ENCODE measurements around the gene CMPK1. TPM values are rescaled to one million over a fixed set of nuclear protein-coding genes. Genes with fewer than 3 reads are reported as not detected.

Gene CMPK1
- total and polyA plus RNA-seq, 2 donors (not counting 1 experiment from before 2014, with no cell fraction given), result 65.1 to 87.4 TPM

- TF ChIP-seq EZH2 (IDR thresholded peaks at IDR 0.05; ENCODE audit: low read length, missing control alignments), result no peak
- no peak for TF ChIP-seq CTCF (conservative IDR thresholded peaks at IDR 0.05 in 1 of 2, IDR thresholded peaks at IDR 0.05 in 1 of 2; ENCODE audit: low read depth in 1 of 2, low read length in 2 of 2)
- Histone ChIP-seq H3K79me2 (ENCODE audit: control insufficient read depth, insufficient read depth, low read length) (no peaks in the 10 kb centered on the region), H3K36me3 (ENCODE audit: control insufficient read depth, insufficient read depth, low read length) (no peaks in the 10 kb centered on the region), H2AFZ (ENCODE audit: low read length) (no peak overlapping the region), H3K27ac (ENCODE audit: insufficient read depth, low read length) (no peak overlapping the region), H4K20me1 (ENCODE audit: control insufficient read depth, extremely low read depth, insufficient read depth, low read length) (no peaks in the 10 kb centered on the region), H3K4me2 (ENCODE audit: extremely low read depth, insufficient read depth, low read length) (no peak overlapping the region), H3K4me1 (ENCODE audit: control insufficient read depth, extremely low read depth, insufficient read depth, low read length) (no peaks in the 10 kb centered on the region), H3K27me3 (ENCODE audit: control insufficient read depth, insufficient read depth, low read length) (peaks cover 4% of the 10 kb centered on the region), H3K4me3 (replicated peaks in 1 of 4; ENCODE audit: control extremely low read depth in 1 of 4, insufficient read depth in 1 of 4, low read depth in 3 of 4, low read length in 4 of 4) (no peak overlapping the region), H3K9ac (ENCODE audit: insufficient read depth, low read length) (no peak overlapping the region), H3K9me3 (ENCODE audit: control insufficient read depth, insufficient read depth, low read depth, low read length) (no peaks in the 10 kb centered on the region)
- no peak for DNase-seq (ENCODE audit: low read depth in 2 of 2)
Measured at GRCh38 chr1:47407481-47407880, 73.9 kb downstream of the CMPK1 start.

GRCh38 chr1:47409311-47410067, 75.9 kb downstream of the CMPK1 start:
- Histone ChIP-seq H4K20me1 (ENCODE audit: control insufficient read depth, extremely low read depth, insufficient read depth, low read length) (no peaks in the 10 kb centered on the region), H3K4me3 (replicated peaks in 1 of 4; ENCODE audit: control extremely low read depth in 1 of 4, insufficient read depth in 1 of 4, low read depth in 3 of 4, low read length in 4 of 4) (no peak overlapping the region), H3K36me3 (ENCODE audit: control insufficient read depth, insufficient read depth, low read length) (no peaks in the 10 kb centered on the region), H3K27me3 (ENCODE audit: control insufficient read depth, insufficient read depth, low read length) (no peaks in the 10 kb centered on the region), H3K4me2 (ENCODE audit: extremely low read depth, insufficient read depth, low read length) (peak overlapping the region; percentile 32), H3K9ac (ENCODE audit: insufficient read depth, low read length) (no peak overlapping the region), H3K4me1 (ENCODE audit: control insufficient read depth, extremely low read depth, insufficient read depth, low read length) (no peaks in the 10 kb centered on the region), H3K9me3 (ENCODE audit: control insufficient read depth, insufficient read depth, low read depth, low read length) (no peaks in the 10 kb centered on the region), H2AFZ (ENCODE audit: low read length) (no peak overlapping the region), H3K79me2 (ENCODE audit: control insufficient read depth, insufficient read depth, low read length) (no peaks in the 10 kb centered on the region), H3K27ac (ENCODE audit: insufficient read depth, low read length) (no peak overlapping the region)
- no peak for TF ChIP-seq EZH2 (IDR thresholded peaks at IDR 0.05; ENCODE audit: low read length, missing control alignments)
- TF ChIP-seq CTCF (conservative IDR thresholded peaks at IDR 0.05 in 1 of 2, IDR thresholded peaks at IDR 0.05 in 1 of 2; ENCODE audit: low read depth in 1 of 2, low read length in 2 of 2), result no peak
- peak; percentile 12 to 78 for DNase-seq (ENCODE audit: low read depth in 2 of 2)

GRCh38 chr1:47410068-47410455, 76.5 kb downstream of the CMPK1 start:
- no peak overlapping the region for H3K27ac ChIP-seq (ENCODE audit: insufficient read depth, low read length)
- no peaks in the 10 kb centered on the region for H3K36me3 ChIP-seq (ENCODE audit: control insufficient read depth, insufficient read depth, low read length)

More at GRCh38 chr1:47410068-47410455, 76.5 kb downstream of the CMPK1 start:
- Histone ChIP-seq H3K4me2 (ENCODE audit: extremely low read depth, insufficient read depth, low read length) (no peak overlapping the region), H4K20me1 (ENCODE audit: control insufficient read depth, extremely low read depth, insufficient read depth, low read length) (no peaks in the 10 kb centered on the region), H3K27me3 (ENCODE audit: control insufficient read depth, insufficient read depth, low read length) (peaks cover 6% of the 10 kb centered on the region), H3K9me3 (ENCODE audit: control insufficient read depth, insufficient read depth, low read depth, low read length) (no peaks in the 10 kb centered on the region), H3K79me2 (ENCODE audit: control insufficient read depth, insufficient read depth, low read length) (no peaks in the 10 kb centered on the region), H3K4me3 (replicated peaks in 1 of 4; ENCODE audit: control extremely low read depth in 1 of 4, insufficient read depth in 1 of 4, low read depth in 3 of 4, low read length in 4 of 4) (no peak overlapping the region), H3K4me1 (ENCODE audit: control insufficient read depth, extremely low read depth, insufficient read depth, low read length) (no peaks in the 10 kb centered on the region), H3K9ac (ENCODE audit: insufficient read depth, low read length) (no peak overlapping the region), H2AFZ (ENCODE audit: low read length) (no peak overlapping the region)
- TF ChIP-seq CTCF (conservative IDR thresholded peaks at IDR 0.05 in 1 of 2, IDR thresholded peaks at IDR 0.05 in 1 of 2; ENCODE audit: low read depth in 1 of 2, low read length in 2 of 2) (no peak), EZH2 (IDR thresholded peaks at IDR 0.05; ENCODE audit: low read length, missing control alignments) (no peak)
- no peak for DNase-seq (ENCODE audit: low read depth in 2 of 2)
